Measurements from ENCODE around the gene RALGAPA1.

RALGAPA1 gene

GRCh38 chr14:35661875-35662274 is 147.2 kb downstream of the RALGAPA1 start:
- TF ChIP-seq, protein P1, sequence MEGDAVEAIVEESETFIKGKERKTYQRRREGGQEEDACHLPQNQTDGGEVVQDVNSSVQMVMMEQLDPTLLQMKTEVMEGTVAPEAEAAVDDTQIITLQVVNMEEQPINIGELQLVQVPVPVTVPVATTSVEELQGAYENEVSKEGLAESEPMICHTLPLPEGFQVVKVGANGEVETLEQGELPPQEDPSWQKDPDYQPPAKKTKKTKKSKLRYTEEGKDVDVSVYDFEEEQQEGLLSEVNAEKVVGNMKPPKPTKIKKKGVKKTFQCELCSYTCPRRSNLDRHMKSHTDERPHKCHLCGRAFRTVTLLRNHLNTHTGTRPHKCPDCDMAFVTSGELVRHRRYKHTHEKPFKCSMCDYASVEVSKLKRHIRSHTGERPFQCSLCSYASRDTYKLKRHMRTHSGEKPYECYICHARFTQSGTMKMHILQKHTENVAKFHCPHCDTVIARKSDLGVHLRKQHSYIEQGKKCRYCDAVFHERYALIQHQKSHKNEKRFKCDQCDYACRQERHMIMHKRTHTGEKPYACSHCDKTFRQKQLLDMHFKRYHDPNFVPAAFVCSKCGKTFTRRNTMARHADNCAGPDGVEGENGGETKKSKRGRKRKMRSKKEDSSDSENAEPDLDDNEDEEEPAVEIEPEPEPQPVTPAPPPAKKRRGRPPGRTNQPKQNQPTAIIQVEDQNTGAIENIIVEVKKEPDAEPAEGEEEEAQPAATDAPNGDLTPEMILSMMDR (IDR thresholded peaks at IDR 0.05; ENCODE audit: insufficient read depth, low read length), result no peak
- TF ChIP-seq POLR2AphosphoS5 (IDR thresholded peaks at IDR 0.05; ENCODE audit: low read depth), result no peak
- no peak for TF ChIP-seq REST (IDR thresholded peaks at IDR 0.05; ENCODE audit: insufficient replicate concordance, low read depth)
- no peak for TF ChIP-seq GABPA (IDR thresholded peaks at IDR 0.05; ENCODE audit: low read depth)
- TF ChIP-seq SPI1 (IDR thresholded peaks at IDR 0.05; ENCODE audit: borderline replicate concordance, low read depth), result no peak
- Histone ChIP-seq H3K27me3 (ENCODE audit: insufficient read depth, poor library complexity, severe bottlenecking) (no peaks in the 10 kb centered on the region), H3K27ac (replicated peaks) (no peak overlapping the region), H3K4me3 (replicated peaks; ENCODE audit: insufficient read depth, low read length) (no peak overlapping the region)
- DNase-seq (ENCODE audit: low read depth in 1 of 2, low spot score in 1 of 2), result no peak

DNA sequence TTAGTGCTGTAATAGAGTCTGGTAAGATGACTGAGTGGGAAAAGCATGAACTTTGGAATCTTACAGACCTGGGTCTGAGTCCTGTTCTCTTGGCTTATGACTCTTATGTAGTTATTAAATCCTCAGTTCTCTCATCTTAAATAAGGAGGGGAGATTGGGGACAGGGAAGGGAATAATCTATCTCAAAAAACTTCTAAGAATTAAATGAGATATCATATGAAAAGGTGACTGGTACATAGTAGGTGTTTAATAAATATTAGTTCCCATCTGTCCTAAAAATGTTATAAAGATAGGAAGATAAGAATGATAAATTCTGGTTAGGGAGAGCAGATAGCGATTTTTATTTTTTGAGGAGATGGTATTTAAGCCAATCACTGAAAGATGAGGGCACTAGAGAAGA is 156.1 kb downstream of the RALGAPA1 start:
- TF ChIP-seq POLR2AphosphoS5 (IDR thresholded peaks at IDR 0.05; ENCODE audit: low read depth), result no peak
- no peak for TF ChIP-seq GABPA (IDR thresholded peaks at IDR 0.05; ENCODE audit: low read depth)
- no peak for TF ChIP-seq SPI1 (IDR thresholded peaks at IDR 0.05; ENCODE audit: borderline replicate concordance, low read depth)
- TF ChIP-seq, protein P1 (IDR thresholded peaks at IDR 0.05; ENCODE audit: insufficient read depth, low read length), result no peak
- DNase-seq (ENCODE audit: low read depth in 1 of 2, low spot score in 1 of 2), result no peak
- Histone ChIP-seq H3K27me3 (ENCODE audit: insufficient read depth, poor library complexity, severe bottlenecking) (no peaks in the 10 kb centered on the region), H3K27ac (replicated peaks) (no peak overlapping the region), H3K4me3 (replicated peaks; ENCODE audit: insufficient read depth, low read length) (no peak overlapping the region)

DNA sequence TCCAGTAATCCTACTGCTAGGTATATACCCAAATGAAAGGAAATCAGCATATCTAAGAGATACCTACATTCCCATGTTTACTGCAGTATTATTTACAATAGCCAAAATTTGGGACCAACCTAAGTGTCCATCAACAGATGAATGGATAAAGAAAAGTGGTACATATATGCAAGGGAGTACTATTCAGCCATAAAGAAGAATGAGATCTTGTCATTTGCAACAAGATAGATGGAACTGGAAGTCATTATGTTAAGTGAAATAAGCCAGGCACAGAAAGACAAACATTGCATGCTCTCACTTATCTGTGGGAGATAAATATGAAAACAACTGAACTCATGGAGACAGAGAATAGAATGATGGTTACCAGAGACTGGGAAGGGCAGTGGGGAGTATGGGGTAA is 165.6 kb downstream of the RALGAPA1 start:
- no peak for DNase-seq (ENCODE audit: low read depth in 1 of 2, low spot score in 1 of 2)
- H3K4me3 ChIP-seq (replicated peaks; ENCODE audit: insufficient read depth, low read length), result no peak overlapping the region
- no peak overlapping the region for H3K27ac ChIP-seq (replicated peaks)
- H3K27me3 ChIP-seq (ENCODE audit: insufficient read depth, poor library complexity, severe bottlenecking), result no peaks in the 10 kb centered on the region
- TF ChIP-seq, protein P1 (IDR thresholded peaks at IDR 0.05; ENCODE audit: insufficient read depth, low read length), result no peak
- no peak for TF ChIP-seq REST (IDR thresholded peaks at IDR 0.05; ENCODE audit: insufficient replicate concordance, low read depth)
- TF ChIP-seq SPI1 (IDR thresholded peaks at IDR 0.05; ENCODE audit: borderline replicate concordance, low read depth), result no peak
- no peak for TF ChIP-seq GABPA (IDR thresholded peaks at IDR 0.05; ENCODE audit: low read depth)
- TF ChIP-seq POLR2AphosphoS5 (IDR thresholded peaks at IDR 0.05; ENCODE audit: low read depth), result no peak

GRCh38 chr14:35637851-35638250 is 171.2 kb downstream of the RALGAPA1 start:
- H3K27me3 ChIP-seq (ENCODE audit: insufficient read depth, poor library complexity, severe bottlenecking), result no peaks in the 10 kb centered on the region
- H3K27ac ChIP-seq (replicated peaks), result no peak overlapping the region
- H3K4me3 ChIP-seq (replicated peaks; ENCODE audit: insufficient read depth, low read length), result no peak overlapping the region
- TF ChIP-seq REST (IDR thresholded peaks at IDR 0.05; ENCODE audit: insufficient replicate concordance, low read depth), result no peak
- no peak for TF ChIP-seq POLR2AphosphoS5 (IDR thresholded peaks at IDR 0.05; ENCODE audit: low read depth)
- DNase-seq (ENCODE audit: low read depth in 1 of 2, low spot score in 1 of 2), result no peak
